ENCODE measurements around the gene SLC39A1.

DNA sequence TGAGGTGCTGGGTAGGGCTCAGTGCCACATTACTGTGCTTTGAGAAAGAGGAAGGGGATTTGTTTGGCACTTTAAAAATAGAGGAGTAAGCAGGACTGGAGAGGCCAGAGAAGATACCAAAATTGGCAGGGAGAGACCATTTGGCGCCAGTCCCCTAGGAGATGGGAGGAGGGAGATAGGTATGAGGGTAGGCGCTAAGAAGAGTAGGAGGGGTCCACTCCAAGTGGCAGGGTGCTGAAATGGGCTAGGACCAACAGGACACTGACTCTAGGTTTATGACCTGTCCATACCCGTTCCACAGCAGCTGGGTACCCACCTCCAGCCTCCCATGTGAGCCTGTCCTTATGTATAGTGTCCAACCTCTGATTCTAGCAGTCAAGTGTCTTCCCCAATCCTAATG lies 3.9 kb downstream of the SLC39A1 start:
- TF ChIP-seq, protein P1, sequence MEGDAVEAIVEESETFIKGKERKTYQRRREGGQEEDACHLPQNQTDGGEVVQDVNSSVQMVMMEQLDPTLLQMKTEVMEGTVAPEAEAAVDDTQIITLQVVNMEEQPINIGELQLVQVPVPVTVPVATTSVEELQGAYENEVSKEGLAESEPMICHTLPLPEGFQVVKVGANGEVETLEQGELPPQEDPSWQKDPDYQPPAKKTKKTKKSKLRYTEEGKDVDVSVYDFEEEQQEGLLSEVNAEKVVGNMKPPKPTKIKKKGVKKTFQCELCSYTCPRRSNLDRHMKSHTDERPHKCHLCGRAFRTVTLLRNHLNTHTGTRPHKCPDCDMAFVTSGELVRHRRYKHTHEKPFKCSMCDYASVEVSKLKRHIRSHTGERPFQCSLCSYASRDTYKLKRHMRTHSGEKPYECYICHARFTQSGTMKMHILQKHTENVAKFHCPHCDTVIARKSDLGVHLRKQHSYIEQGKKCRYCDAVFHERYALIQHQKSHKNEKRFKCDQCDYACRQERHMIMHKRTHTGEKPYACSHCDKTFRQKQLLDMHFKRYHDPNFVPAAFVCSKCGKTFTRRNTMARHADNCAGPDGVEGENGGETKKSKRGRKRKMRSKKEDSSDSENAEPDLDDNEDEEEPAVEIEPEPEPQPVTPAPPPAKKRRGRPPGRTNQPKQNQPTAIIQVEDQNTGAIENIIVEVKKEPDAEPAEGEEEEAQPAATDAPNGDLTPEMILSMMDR (IDR thresholded peaks at IDR 0.05 in 2 of 3, conservative IDR thresholded peaks at IDR 0.05 in 1 of 3; ENCODE audit: insufficient read depth in 2 of 3, low read depth in 1 of 3, low read length in 3 of 3) = no peak
- TF ChIP-seq, protein P2, sequence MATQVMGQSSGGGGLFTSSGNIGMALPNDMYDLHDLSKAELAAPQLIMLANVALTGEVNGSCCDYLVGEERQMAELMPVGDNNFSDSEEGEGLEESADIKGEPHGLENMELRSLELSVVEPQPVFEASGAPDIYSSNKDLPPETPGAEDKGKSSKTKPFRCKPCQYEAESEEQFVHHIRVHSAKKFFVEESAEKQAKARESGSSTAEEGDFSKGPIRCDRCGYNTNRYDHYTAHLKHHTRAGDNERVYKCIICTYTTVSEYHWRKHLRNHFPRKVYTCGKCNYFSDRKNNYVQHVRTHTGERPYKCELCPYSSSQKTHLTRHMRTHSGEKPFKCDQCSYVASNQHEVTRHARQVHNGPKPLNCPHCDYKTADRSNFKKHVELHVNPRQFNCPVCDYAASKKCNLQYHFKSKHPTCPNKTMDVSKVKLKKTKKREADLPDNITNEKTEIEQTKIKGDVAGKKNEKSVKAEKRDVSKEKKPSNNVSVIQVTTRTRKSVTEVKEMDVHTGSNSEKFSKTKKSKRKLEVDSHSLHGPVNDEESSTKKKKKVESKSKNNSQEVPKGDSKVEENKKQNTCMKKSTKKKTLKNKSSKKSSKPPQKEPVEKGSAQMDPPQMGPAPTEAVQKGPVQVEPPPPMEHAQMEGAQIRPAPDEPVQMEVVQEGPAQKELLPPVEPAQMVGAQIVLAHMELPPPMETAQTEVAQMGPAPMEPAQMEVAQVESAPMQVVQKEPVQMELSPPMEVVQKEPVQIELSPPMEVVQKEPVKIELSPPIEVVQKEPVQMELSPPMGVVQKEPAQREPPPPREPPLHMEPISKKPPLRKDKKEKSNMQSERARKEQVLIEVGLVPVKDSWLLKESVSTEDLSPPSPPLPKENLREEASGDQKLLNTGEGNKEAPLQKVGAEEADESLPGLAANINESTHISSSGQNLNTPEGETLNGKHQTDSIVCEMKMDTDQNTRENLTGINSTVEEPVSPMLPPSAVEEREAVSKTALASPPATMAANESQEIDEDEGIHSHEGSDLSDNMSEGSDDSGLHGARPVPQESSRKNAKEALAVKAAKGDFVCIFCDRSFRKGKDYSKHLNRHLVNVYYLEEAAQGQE (IDR thresholded peaks at IDR 0.05; ENCODE audit: borderline replicate concordance) = no peak
- TF ChIP-seq, protein P2 (CRISPR knock-in tag; IDR thresholded peaks at IDR 0.05; ENCODE audit: low read depth) = no peak
- TF ChIP-seq ELF1 (tag; IDR thresholded peaks at IDR 0.05) = no peak
- TF ChIP-seq RAD21 (CRISPR knock-in tag; conservative IDR thresholded peaks at IDR 0.05 in 1 of 2, IDR thresholded peaks at IDR 0.05 in 1 of 2) = no peak
- TF ChIP-seq ZNF282 (CRISPR knock-in tag; IDR thresholded peaks at IDR 0.05) = no peak
- TF ChIP-seq, protein P3, sequence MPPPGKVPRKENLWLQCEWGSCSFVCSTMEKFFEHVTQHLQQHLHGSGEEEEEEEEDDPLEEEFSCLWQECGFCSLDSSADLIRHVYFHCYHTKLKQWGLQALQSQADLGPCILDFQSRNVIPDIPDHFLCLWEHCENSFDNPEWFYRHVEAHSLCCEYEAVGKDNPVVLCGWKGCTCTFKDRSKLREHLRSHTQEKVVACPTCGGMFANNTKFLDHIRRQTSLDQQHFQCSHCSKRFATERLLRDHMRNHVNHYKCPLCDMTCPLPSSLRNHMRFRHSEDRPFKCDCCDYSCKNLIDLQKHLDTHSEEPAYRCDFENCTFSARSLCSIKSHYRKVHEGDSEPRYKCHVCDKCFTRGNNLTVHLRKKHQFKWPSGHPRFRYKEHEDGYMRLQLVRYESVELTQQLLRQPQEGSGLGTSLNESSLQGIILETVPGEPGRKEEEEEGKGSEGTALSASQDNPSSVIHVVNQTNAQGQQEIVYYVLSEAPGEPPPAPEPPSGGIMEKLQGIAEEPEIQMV (tag; conservative IDR thresholded peaks at IDR 0.05; ENCODE audit: low read depth) = no peak
- no peak for TF ChIP-seq POLR2A (conservative IDR thresholded peaks at IDR 0.05)
- no peak for TF ChIP-seq MTA2 (IDR thresholded peaks at IDR 0.05; ENCODE audit: low read depth)
- no peak for TF ChIP-seq POLR2AphosphoS2 (IDR thresholded peaks at IDR 0.05; ENCODE audit: low read length)
